HTR-8/SVneo (cell line): Measurements from ENCODE around the gene CALML6.
"Not testable (repeated sequence)": the region's sequence is repeated elsewhere in the genome, so short reads cannot be mapped to it uniquely, and the experiment has no call there.

Source experiments
- DNase-seq: peaks from one replicate; pipeline ENCODE4 v3.0.0; 2011; ENCODE audit warnings: low spot score, mixed read lengths; ENCODE audit not compliant: insufficient read length
- FAIRE-seq: peaks from 2 replicates; lab custom pipeline; 2011; peaks lifted over from hg19 to GRCh38; lab: Jason Lieb, UNC

Gene CALML6

GRCh38 chr1:1914971-1915692, at the start of gene CALML6:
Gene CALML6, plus strand, starts transcription at chr1:1915260. Its CDS starts 21 bp downstream, at chr1:1915281.
- no peak for FAIRE-seq
- DNase-seq, result no peak

GRCh38 chr1:1867164-1867563, 47.9 kb upstream of the CALML6 start:
- FAIRE-seq (no peak), DNase-seq (no peak)

GRCh38 chr1:1869469-1869868, 45.6 kb upstream of the CALML6 start:
- DNase-seq (no peak), FAIRE-seq (no peak)

- no peak for FAIRE-seq
Observed at GRCh38 chr1:1872329-1872994, 42.6 kb upstream of the CALML6 start.

GRCh38 chr1:1873186-1873585, 41.9 kb upstream of the CALML6 start:
- no peak for DNase-seq
- FAIRE-seq, result no peak

More at GRCh38 chr1:1872329-1872994, 42.6 kb upstream of the CALML6 start:
- no peak for DNase-seq

- FAIRE-seq (no peak), DNase-seq (no peak)
Observed at GRCh38 chr1:1874901-1875300, 40.2 kb upstream of the CALML6 start.

GRCh38 chr1:1875932-1876331, 39.1 kb upstream of the CALML6 start:
- FAIRE-seq (no peak), DNase-seq (no peak)

GRCh38 chr1:1876335-1876930, 38.6 kb upstream of the CALML6 start:
- no peak for FAIRE-seq
- no peak for DNase-seq

GRCh38 chr1:1877865-1878436, 37.1 kb upstream of the CALML6 start:
- no peak for FAIRE-seq
- no peak for DNase-seq

GRCh38 chr1:1879942-1880341, 35.1 kb upstream of the CALML6 start:
- FAIRE-seq (no peak), DNase-seq (no peak)

GRCh38 chr1:1880617-1881312, 34.3 kb upstream of the CALML6 start:
- FAIRE-seq (no peak), DNase-seq (no peak)

- no peak for FAIRE-seq
- DNase-seq, result no peak
Observed at GRCh38 chr1:1881727-1882126, 33.3 kb upstream of the CALML6 start.

GRCh38 chr1:1883092-1883873, 31.8 kb upstream of the CALML6 start:
- FAIRE-seq (no peak), DNase-seq (no peak)

- FAIRE-seq, DNase-seq: not testable (repeated sequence)
Observed at GRCh38 chr1:1883890-1884289, 31.2 kb upstream of the CALML6 start.

- no peak for DNase-seq
- FAIRE-seq, result no peak
Observed at GRCh38 chr1:1889090-1889750, 25.8 kb upstream of the CALML6 start.

- FAIRE-seq (no peak), DNase-seq (no peak)
Observed at GRCh38 chr1:1889847-1890505, 25.1 kb upstream of the CALML6 start.

- FAIRE-seq (peak; percentile 99), DNase-seq (peak; percentile 89)
Observed at GRCh38 chr1:1890506-1891348, 24.3 kb upstream of the CALML6 start, which contains the start of gene GNB1. Gene GNB1, minus strand, starts transcription at chr1:1891087. Its CDS starts 65,634 bp downstream, at chr1:1825453.
